DMS 273 treated with DMSO at 0.1 percent for 48 hours (cell line): ENCODE data around the gene CNKSR2.
"Not testable (repeated sequence)": the region's sequence is repeated elsewhere in the genome, so short reads cannot be mapped to it uniquely, and the experiment has no call there.

Source experiments
- DNase-seq: peaks from one replicate; lab custom pipeline; 2025; lab: John Stamatoyannopoulos, UW

Gene CNKSR2

DNA sequence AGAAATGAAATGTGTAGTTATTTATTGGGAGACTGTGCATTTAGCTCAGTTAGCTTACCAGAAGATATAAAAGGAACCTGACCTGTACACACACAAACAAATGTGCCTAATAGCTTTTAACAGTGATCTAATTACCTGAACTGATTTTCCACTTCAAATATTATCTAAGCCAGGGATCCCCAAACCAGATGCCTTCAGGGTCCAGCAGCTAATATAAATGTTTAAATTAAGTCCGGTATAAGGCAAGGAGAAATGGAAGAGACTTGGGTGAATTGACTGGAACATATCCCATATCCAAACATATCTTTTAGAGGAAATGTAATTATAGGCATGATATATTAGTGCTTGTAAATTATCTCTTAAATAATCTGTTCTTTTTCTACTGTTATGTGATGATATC is 66.7 kb downstream of the CNKSR2 start:
- DNase-seq, result no peak

DNA sequence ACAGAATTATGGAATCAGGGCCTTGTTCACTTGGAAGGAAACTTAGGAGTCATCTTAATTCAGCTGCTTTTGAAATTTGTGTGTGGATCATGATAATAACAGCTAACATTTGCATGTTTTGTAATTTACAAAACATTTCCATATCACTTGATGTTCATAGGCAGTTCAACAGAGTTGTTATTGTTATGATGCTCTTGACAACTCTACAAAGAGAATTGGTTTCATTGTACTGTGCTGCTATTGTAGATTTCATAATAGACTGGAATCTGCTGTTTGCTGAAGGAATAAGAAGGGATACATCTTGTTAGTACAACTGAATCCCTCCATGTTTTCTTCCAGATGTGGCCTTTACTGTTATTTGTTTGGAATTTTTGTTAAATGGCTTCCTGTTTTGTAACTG is 83.5 kb downstream of the CNKSR2 start:
- DNase-seq, result no peak

DNA sequence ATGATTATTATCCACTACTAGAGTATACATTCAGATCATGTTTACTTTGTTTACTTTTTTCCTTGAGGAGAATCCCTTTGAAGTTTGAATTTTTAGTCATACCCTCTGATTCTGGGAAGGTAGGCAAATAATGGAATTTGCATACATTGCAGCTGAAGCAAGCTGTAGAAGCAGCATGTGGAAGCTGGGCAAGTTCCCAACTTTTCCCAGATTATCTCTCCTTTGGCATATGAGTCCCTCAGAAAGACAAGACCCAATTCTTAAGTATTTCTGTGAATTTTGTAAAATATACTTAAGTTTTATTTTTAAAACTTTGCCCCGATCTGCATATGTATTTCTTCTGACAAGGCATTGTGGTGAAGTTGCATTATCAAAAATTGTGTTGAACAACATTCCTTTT is 94.9 kb downstream of the CNKSR2 start:
- no peak for DNase-seq

DNA sequence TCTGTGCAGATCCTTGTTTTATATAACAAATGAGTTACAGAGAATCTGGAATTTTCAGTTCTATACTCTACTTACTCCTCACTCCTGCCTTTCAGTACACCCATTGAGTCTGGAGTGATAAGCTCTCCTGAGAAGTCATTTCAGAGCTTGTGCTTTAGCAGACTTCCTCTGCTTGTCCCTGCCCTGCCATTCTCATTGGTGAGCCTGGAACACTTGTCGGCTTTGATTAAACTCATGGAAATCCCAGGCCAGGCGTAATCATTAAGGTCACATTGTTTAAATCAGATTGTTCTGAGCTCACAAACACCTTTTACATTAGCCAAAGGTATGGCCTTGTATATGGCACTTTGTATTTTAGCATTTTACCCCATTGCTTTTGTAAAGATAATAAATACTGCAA is 102.7 kb downstream of the CNKSR2 start:
- DNase-seq, result no peak

DNA sequence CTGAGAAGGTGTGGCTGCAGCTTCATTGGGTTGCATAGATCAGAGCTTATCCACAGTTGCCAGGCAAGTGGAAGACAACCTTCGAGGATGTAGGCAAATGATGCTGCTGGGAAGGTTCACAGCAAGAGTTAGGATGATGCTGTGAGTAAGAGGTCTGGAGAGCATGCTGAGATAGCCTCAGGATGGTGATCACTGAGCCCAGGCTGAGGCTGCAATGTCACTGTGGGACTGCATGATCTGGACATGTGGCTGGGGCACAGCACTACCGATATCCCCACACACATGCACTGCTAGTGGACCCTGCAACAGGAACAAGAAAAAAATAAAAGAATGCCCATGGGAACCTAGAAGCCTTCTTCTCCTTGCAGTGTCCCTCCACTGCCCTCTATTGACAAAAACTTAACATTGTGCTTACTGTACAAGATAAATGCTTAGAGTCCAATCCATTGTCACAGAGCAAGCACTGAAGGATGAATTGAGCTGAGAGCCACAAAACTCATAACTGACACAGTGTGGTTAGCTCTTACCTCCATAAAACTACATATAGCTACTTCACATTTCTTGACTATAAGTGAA is 105.6 kb downstream of the CNKSR2 start:
- DNase-seq, result peak; percentile 54

DNA sequence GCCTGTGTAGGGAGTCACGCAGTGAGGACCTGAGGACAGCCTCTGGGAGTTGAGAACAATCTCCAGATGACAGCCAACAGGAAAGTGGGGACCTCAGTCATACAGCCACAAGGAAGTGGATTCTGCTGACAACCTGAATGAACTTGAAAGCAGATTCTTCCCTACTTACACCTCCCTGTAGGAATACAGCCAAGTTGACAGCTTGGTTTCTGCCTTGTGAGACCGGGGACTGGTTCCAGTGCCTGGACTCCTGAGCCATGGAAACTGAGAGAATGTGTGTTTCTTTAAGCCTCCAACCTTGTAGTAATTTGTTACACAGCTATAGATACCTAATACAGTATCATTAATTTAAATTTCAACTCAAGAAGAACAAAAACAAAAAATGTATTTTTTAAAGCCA is 107.5 kb downstream of the CNKSR2 start:
- DNase-seq, result no peak

DNA sequence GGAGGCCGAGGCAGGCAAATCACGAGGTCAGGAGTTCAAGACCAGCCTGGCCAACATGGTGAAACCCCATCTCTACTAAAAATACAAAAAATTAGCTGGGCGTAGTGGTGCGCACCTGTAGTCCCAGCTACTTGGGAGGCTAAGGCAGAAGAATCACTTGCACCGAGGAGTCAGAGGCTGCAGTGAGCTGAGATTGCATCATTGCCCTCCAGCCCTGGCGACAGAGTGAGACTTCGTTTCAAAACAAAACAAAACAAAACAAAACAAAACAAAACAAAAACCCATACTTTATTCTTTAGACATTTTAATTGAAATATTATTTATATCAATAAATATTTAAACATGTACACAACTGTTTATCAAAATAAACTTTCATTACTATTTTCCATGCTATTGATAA is 109.8 kb downstream of the CNKSR2 start:
- DNase-seq, result not testable (repeated sequence)

DNA sequence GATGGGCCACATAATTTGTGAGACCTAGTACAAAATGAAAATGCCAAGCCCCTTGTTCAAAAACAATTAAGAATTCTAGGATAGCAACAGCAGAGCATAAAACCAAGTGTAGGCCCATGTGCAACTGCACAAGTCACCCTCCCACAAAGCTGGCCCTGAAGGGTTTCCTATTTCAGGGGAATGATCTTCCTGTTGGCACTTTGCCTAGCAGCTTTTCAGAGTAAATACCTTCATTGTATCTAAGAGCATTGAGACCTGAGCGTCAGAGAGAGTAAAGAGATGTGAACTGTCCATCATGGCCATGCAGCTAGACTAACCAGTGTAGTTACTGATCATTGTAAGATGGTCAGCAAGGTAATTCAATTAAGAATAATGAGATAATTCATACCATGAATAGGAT is 113.6 kb downstream of the CNKSR2 start:
- peak; percentile 32 for DNase-seq

DNA sequence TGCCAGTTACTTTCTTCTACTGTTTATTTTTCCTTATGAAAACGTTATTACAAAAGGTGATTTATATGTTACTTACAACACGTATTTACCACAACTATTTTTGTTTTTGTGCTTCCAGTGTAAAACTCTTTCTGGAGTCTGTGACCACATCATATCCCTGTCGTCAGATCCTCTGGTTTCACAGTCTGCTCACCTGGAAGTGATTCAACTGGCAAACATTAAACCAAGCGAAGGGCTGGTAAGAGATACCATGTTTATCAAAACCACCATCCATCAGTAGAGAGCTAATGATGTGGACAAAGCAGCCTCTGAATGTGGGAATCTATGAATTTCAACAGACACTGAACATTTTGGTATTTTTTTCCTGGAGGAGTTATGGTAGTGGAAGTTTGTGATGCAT is 116.1 kb downstream of the CNKSR2 start:
- DNase-seq, result no peak

DNA sequence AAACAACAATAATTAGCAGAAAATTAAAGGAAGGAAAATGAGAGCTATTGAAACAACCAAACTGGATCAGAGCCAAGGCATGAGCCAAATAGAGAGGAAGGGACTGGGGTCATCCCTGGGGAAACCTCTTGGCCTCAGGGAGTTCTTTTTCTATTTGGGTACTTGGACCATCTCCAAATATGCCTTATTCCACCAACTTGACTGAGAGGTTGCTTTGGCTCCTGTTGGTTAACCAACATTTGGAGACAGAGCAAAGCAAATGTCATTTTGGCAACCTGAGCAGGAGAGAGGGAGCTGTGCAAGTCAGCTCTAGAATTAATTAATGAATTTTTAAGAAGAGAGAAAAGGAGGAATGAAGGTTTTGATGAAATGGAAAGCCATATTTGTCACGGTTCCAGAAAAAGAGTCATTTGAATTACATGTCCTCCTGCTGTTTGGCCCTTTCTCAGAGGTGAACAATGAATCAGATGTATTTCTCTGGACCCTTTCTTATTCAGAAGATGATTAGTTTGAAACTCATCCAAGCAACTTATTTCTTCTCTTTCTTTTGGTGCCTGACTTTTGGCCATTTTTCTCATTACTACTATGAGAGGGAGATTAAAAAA is 119.1 kb downstream of the CNKSR2 start:
- peak; percentile 39 for DNase-seq

DNA sequence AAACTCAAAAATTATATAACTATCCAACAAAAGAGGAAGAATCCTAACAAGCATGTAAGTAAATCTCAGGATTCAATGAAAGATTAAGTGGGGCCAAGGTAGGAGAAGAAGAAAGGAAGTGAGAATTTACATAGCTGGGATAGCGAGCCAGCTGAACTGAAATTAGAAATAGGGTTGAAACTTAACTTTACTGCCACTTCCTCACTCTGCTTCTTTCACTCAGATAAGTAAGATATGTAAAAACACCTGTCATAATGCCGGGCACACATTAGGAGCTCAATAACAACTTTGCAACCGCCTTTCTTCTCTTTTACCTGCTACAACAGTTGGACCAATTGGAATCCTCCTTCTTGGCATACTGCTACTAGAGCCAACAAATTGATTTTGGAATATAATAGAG is 129.4 kb downstream of the CNKSR2 start:
- no peak for DNase-seq

DNA sequence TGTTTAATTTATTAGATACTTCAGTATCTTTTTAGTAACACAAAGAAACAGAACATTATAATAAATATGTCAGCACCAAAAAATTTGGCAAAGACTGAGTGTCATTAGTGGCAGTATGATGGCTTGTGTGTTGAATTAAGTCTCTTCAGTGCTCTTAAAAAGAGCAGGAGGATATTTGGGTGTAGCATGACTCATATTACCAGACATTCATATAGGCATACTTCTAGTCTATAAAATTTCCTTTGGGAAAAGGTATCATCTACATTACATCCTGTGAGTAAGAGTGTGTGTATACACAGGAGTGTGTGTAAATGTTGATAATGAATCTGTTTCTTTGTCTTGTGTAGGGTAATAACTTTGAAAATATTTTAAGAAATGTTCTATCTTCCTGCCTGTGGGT is 135.7 kb downstream of the CNKSR2 start:
- no peak for DNase-seq

DNA sequence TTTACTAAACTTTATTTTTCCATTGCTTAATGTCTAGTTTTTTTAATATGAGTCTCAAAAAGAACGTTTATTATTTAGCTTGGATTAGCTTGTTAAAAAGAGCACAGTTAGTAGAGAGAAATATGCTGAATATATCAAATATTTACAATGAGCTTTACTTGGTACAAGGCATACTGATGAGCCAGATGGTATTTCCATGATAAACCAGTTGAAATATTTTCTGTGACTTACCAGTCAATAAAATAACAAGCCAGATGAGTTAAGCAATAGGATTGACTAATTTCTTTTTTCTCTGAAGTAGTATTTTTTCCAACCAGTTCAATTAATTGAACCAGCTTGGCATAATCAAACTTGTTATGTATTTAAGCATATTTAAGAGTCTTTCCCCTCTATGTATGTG is 149.8 kb downstream of the CNKSR2 start:
- no peak for DNase-seq

DNA sequence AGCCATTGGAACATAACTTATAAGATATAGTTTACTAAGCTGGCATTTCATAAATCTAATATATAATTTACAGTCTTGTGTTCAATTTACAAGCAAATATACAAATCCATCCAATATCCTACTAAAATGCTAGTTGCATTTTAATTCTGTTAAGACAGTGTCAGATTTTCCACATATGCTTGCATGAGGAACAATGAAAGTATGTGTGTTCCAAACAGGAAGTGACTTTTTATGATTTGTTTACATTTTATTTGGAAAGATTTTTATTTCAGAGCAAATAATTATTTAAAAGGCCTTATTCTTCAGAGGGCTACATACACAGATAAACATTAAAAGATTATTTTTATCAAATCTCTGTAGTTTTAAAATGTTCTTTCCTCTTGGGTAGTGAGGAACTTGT is 153.9 kb downstream of the CNKSR2 start:
- DNase-seq, result no peak

DNA sequence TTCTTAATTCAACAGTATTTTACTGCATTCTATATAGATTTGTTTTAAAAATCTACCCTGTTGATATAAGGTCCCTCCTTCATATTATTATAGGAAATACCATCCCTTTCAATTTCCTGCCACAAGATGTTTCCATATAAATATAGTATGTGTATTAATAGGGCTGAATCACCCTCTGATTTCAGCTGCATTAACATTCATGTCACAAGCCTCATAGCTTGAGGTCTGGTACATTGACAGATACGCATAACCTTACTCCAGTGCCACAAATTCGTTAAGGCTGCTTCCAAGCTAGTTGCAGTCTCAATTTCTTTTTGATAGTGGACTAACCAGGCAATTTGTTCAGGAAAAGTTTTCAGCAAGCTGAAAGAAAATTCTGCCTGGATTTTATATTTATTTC is 155.6 kb downstream of the CNKSR2 start:
- no peak for DNase-seq

DNA sequence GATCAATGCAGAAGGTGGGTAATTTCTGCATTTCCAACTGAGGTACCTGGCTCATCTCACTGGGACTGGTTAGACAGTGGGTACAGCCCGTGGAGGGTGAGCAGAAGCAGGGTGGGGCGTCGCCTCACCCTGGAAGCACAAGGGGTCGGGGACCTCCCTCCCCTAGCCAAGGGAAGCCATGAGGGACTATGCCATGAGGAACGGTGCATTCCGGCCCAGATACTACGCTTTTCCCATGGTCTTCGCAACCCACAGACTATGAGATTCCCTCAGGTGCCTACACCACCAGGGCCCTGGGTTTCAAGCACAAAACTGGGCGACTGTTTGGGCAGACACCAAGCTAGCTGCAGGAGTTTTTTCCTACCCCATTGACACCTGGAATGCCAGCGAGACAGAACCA is 170.4 kb downstream of the CNKSR2 start:
- DNase-seq, result not testable (repeated sequence)

DNA sequence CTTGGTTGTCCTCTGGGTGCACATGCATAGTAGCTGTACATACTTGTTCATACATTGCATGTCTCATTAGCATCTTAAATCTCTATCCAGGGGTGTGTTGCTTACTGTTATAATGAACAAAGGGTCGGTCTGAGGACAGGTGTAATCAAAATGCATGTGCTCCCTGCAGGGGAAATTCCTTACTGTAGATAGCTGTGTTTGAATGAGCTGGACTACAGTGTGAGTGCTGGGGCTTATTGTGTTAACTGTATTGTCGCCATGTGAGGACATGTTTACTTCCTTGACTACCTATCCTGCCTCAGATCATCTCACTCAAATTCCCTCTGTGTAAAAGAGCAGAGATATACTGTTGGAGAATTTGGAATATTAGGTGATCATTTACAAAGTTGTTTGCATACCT is 185.2 kb downstream of the CNKSR2 start:
- DNase-seq, result no peak

DNA sequence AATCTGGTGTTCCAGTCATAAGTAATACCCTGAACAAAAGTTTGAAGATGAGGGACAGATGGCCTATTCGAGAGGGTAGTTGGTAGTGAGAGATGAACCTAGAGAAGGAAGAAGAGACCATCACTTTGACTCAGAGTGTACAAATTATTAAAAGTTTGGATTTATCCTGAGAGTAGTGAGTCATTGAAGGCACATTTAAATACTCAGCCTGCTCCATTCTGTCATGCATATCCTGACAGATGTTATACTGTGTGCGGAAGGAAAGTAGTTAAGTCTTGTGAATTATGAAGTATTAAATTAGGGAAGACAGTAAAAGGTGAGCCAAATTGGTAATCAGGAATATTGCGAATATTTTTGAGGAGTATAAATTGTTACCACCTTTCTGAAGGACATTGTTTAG is 190.8 kb downstream of the CNKSR2 start:
- no peak for DNase-seq

DNA sequence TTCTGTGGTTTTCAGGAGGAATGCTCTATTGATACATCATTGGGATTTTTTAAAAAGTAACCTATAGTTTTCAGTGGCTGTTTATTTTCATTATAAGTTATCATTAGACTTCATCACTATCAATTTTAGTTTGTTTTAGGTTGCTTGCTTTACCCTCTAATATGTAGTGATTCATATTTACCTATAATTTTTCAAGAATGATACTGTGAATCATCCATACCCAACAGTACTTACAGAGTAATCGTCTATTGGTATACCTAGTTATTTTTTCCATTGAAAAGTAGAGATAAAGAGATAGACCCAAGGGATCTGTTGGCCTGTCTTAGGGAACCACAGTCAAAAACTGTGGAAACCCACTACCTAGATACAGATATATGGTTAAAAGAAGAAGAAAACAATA is 200.6 kb downstream of the CNKSR2 start:
- DNase-seq, result no peak

DNA sequence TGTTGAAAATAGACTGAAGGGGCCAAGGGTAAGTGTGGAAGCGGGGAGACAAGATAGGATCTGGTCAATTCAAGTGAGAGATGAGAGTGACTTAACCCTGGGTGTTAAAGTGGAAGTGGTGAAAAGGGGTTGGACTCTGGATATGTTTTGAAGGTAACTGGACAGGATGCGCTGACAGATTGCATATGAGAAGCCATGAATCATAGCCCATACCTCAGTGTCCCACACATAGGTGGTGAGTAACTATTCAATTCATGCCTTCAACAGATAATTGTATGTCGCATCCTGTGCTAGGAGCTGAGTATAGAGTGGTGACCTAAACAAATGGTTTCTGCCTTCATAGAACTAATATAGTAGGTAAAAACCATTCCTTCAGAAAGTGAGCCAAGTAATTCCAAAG is 207.3 kb downstream of the CNKSR2 start:
- no peak for DNase-seq

DNA sequence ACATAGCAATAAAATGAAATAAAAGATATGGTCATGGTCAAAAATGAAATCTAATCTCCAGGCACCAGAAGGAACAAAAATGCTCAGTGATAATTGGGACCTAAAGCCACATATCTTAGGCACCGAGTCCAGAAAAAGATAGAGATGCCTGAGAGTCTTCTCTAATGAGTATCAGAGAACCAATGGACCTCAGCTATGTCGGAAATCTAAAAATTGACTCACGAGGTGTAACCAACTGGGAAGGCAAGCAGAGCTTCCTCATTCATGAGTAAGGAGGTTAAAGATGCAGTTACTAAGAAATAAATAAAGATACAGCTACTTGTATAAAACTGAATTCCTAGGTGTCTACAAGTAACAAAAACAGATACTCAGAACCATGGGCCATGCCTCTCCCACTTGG is 211.8 kb downstream of the CNKSR2 start:
- no peak for DNase-seq

DNA sequence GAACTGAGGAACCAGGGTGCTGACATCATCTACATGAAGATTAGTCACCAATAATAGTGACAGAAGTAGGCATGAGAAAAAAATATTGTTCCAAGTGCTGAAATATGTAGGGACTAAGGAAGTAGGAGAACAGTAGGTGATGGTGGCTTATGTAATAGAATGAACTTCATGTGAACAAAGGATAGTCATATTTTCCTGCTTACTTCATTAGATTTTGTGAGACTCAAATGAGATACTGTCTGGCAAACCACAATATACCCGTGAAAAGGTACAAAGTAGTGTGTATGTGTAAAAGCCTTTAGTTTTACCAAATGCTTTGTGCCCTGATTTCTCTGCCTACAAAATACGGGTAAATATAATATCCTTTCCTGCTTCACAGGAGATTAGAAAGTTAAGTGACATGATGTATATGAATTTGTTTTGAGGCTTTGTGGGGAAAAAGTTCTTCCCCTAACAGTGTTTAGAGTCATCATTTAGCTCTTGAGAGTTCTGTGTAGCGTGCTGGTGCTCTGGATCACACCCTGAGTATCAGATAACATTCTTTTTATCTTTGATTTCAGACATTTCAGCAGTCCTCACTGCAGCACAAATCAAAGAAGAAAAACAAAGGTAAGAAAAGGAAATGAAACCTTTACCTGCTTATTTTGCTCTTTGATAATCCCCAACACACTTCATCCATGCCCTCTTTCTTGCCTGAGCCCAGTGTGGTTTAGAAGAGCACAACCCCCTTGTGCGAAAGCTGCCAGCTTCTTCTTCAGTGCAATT is 216.0 kb downstream of the CNKSR2 start:
- no peak for DNase-seq

DNA sequence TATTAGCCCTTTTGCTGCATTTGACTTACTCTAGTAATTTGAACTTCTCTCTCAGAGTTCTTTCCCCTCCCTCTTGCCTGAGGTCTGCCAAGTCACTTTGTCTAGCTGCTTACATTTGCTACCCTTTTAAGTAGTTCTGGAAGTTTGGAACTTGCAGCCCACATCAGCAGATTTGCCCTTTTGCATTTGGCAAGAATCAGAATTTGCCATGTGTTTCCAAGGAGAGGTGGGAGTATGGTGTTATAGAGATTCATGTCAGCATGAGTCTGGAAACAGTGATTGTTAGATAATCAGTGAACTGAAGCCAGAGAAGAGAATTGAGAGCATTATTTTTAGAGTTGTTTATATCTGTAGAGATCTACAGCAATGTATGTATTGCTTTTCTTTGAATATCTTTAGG is 231.8 kb downstream of the CNKSR2 start:
- no peak for DNase-seq

DNA sequence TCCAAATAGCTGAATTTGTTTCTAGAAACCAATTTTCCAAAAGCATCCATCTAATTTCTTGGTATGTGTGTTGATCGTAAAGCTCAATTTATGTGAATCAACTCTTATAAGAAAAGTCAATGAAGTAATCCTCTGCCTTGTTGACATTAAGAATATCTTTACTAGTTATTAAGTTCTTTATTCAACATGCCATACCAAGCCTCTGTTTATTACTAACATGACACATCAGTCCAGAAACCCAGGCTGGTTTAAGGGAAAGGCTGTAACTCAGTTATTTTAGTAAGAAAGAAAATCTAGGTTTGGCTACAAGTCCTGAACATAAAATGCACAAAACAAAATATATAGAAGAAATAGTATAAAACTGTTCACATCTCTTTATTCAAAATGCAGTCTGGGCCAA is 235.9 kb downstream of the CNKSR2 start:
- no peak for DNase-seq
